HG02943 (cell line): ENCODE results near the gene BANF1.

Experiments
- ATAC-seq: cut with Tn5 transposase; IDR thresholded peaks from one replicate; pipeline ENCODE4 v1.9.1; 2021; ENCODE audit warnings: mild to moderate bottlenecking, low read depth, moderate library complexity; ENCODE audit not compliant: unreplicated experiment

The BANF1 gene

GRCh38 chr11:66001942-66002647, at the start of gene BANF1, which contains the start of gene EIF1AD:
BANF1 (plus strand) TSS chr11:66002503; CDS start chr11:66003251, 748 bp downstream.
EIF1AD (minus strand) TSS chr11:66002157; CDS start chr11:66000389, 1,768 bp downstream.
- peak; percentile 81 for ATAC-seq

DNA sequence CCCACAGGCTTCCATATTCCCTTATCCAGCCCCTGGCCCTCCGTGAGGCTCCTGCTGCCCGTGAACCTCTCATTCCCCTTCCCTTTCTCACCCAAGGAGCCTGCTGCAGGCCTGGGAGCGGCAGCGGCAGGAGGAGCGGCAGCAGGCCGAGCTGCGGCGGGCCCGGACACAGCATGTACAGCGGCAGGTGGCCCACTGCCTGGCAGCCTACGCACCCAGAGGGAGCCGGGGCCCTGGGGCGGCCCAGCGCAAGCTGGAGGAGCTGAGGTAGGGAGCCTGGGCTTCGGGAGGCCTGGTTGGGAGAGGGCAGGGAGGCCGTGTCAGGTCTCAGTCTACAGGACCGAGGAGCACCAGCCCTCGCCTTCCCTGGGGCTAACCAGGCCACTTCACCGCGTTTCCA, 48.8 kb upstream of the BANF1 start:
- no peak for ATAC-seq

GRCh38 chr11:65954771-65955170, 47.5 kb upstream of the BANF1 start:
- ATAC-seq = no peak

DNA sequence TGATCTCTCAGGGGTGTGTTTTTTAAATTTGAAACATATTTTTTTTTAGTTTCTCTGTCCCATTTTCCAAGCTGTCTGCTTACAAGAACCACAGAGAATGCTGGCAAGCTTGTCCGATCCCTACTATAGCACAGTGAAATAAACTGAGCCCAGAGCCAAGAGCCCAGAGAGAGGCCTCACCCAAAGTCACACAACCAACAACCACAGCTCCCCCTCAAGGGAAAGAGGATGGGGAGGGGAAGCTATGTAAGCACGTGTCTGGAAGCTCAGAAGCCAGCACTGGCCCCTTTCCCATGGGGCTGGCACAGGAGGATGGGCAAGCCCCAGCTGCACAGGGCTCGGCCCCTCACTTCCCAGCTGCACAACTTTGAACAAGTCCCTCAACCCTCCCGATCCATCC, 44.0 kb upstream of the BANF1 start:
- ATAC-seq = no peak

- no peak for ATAC-seq
Measured at GRCh38 chr11:65958774-65959420, 43.4 kb upstream of the BANF1 start.

DNA sequence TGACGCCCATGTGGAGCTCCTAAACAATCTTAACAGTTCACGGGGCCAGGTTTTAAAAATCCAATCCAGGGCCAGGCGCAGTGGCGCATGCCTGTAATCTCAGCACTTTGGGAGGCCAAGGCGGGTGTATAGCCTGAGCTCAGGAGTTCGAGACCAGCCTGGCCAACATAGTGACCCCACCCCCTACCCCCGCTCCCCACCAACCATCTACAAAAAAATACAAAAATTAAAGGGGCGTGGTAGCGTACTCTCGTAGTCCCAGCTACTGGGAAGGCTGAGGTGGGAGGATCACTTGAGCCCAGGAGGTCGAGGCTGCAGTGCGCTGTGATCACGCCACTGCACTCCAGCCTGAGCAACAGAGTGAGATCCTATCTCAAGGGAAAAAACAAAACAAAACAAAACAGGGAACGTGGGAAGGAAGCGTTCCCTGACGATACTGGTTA, 41.5 kb upstream of the BANF1 start:
- ATAC-seq = no peak

DNA sequence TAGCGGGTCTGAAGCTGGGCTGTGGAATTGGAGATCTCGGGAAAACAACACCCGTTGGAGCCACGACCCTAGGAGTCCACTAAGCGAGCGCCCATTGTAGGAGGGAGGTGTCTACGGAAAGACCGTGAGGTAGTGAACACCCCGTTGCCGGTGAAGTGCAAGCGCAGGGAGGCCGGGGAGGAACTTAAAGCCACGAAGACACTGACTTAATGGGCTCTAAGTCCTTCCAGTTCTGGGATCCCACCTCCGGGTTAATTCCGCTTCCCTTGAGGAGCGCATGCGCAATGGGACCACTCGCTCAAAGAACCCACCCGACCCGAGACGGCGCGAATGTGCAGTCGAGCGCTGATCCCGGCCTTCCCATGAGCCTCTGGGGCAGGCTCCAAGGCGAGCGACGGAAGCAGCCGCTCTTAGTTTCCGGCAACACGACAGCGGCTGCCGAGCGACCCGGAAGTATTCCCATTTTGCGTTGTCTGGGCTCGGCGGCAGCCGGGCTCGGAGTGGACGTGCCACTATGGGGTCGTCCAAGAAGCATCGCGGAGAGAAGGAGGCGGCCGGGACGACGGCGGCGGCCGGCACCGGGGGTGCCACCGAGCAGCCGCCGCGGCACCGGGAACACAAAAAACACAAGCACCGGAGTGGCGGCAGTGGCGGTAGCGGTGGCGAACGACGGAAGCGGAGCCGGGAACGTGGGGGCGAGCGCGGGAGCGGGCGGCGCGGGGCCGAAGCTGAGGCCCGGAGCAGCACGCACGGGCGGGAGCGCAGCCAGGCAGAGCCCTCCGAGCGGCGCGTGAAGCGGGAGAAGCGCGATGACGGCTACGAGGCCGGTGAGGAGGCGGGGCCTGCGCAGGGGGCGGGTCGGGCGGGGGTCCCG, 40.8 kb upstream of the BANF1 start, which contains the start of gene SART1:
Gene SART1 (plus strand): TSS at position 468 of the 874 bp plus-strand sequence. CDS start 47 bp downstream, at position 515.
- no peak for ATAC-seq

DNA sequence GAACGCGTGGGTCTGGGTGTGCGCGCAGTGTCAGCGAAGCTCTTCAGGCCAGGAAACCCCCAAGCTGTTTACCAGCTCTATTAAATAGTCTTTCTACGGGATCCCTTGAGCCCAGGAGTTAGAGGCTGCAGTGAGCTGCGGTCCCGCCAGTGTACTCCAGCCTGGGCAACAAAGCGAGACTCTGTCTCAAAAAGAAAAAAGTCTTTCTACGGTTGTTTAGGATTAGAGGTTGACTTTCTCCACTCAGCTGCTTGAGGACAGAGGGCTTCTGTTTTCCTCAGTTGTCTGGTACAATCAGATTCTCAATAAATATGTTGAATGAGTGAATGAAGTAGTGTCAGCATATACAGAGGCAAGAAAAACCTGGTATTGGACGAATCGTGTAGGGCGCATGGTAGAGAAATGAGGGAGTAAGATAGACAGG, 40.1 kb upstream of the BANF1 start:
- ATAC-seq = no peak

- ATAC-seq = no peak
Measured at GRCh38 chr11:65964906-65965305, 37.4 kb upstream of the BANF1 start.

DNA sequence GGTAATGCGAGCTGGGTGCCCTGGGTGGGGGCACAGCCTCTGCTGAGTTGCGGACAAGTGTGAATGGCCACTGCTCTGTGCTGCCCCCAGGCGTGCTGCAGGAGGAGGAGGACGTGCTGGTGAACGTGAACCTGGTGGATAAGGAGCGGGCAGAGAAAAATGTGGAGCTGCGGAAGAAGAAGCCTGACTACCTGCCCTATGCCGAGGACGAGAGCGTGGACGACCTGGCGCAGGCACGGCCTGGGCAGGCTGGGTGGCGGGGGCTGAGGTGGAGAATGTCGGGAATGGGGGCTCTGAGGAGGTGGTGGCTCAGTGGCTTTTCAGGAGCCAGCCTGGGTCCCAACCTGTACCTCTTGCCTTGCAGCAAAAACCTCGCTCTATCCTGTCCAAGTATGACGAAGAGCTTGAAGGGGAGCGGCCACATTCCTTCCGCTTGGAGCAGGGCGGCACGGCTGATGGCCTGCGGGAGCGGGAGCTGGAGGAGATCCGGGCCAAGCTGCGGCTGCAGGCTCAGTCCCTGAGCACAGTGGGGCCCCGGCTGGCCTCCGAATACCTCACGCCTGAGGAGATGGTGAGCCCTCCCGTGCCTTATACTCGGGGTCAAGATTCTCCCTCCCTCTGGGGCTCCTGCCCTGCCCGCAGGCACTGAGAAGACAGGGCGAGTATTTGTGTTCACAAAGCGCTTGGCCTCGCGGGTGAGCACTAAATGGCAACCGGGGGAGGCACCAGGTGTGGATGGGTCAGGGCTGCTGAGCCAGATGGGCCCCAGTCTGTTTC, 36.1 kb upstream of the BANF1 start:
- no peak for ATAC-seq

DNA sequence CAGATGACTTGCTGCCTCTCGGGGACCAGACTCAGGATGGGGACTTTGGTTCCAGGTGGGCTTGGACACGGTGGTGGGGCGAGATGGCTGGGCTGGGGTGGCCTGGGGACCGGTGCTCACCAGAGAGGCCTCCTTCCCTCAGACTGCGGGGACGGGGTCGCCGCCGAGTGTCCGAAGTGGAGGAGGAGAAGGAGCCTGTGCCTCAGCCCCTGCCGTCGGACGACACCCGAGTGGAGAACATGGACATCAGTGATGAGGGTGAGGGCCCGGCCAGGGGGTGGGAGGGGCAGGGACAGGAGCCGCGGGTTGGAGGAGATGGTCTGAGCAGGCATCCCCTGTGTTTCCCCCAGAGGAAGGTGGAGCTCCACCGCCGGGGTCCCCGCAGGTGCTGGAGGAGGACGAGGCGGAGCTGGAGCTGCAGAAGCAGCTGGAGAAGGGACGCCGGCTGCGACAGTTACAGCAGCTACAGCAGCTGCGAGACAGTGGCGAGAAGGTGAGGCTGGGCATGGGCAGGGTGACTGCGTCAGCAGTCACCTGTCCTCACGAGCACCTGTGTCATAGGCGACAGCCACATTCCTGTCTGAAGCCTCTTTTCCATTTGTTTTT, 34.9 kb upstream of the BANF1 start:
- no peak for ATAC-seq

DNA sequence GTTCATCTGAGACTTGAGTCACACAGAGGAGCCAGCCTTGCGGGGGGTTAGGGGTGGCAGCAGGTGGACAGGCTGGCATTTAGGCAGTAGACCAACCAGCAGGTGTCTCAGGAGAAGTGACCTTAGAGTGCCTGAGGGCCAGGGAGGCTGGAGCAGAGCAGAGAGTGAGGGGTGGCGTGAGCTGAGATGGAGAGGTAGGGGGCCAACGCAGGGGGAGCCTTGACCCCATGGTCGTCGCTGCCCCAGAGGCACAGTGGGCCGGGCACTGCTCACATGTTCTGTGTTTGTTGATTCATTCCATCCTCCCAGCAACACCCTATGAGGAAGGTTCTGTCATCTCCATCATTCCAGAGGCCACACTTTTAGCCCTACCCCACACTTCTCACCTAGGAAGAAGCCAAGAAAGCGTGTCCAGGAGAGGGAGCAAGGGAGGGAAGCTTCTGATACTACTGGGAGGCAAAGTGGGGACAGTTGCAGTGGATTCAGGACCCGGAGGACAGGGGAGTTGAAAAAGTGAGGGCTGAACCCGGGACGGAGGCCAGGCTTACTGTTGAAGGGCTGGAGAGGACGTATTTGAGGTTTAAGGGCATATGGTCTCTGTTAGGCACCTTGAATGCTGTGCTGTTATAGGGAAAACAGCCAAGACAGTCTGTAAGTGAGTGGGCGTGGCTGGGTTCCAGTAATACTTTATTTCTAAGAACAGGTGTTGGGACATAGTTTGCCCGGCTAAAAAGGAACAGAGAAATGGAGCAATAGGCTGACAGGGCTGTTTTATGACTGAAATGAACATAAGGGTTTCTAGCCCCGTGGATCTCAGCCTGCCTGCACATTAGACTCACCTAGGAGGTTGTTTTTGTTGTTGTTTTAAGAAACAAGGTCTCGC, 33.5 kb upstream of the BANF1 start:
- ATAC-seq = no peak

DNA sequence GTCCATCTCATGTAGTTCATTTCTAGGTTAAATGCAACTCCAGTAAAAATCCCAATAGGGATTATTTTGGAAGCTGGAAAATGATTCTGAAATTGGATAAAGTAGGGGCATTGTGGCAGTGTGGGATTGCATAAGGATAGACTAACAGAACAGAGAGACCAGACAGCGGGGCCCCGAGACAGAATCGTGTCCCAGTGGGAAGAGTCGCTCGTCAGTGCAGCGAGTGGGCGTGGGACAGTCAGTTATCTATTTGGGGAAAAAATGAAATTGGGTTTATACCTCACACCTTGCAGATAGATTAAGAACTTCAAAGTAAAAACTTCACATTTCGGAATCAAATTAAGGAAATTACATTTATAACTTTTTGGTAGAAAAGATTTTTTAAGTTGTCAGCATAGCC, 30.2 kb upstream of the BANF1 start:
- no peak for ATAC-seq

GRCh38 chr11:65973439-65974110, 28.7 kb upstream of the BANF1 start:
- ATAC-seq = no peak

DNA sequence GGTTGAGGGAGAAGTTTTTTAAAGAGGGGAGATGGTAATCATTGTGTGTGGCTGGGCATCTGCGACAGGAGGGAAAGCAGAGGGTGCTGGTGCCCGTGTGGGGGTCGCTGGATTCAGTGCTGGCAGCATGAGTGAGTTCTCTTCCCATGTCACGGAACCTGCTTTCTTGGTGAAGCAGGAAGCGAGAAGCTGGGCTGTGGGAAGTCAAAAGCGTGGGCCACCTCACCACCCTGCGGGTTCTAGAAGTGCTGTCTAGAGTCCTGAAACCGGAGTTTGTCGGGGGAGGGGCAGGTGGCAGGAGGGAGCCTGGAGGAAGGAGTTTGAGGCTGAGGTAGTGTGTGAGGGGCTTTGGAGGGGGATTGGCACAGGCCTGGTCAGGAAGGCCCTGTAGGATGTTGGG, 26.5 kb upstream of the BANF1 start:
- ATAC-seq = no peak

DNA sequence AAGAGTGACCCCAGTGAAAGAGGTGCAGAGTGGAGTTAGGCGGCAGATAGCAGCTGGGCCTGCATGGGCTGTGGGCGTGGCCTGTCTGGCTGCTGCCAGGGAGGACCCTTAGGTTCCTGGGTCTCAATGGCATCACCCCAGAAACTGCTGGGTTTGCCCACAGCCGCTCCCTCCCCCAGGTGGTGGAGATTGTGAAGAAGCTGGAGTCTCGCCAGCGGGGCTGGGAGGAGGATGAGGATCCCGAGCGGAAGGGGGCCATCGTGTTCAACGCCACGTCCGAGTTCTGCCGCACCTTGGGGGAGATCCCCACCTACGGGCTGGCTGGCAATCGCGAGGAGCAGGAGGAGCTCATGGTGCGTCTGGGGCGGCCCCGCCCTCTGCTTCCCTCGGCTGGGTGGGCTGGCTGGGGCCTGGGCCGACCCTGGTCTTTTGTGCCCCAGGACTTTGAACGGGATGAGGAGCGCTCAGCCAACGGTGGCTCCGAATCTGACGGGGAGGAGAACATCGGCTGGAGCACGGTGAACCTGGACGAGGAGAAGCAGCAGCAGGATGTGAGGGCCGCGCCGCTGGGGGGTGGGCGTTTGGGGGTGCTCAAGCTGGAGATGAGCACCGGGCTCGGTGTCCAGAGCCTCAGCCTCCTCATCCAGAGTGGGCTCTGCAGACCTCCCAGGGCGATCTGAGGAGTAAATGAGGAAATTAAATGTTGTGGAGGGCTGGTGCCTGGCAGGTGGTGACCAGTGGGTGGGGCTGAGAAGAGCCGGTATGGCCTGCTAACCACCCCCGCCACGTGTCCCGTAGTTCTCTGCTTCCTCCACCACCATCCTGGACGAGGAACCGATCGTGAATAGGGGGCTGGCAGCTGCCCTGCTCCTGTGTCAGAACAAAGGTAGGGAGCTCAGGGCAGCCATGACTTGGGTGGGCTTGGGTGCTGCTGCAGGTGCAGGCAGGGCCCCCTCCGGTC, 25.8 kb upstream of the BANF1 start:
- ATAC-seq = no peak
